ENCODE measurements around the gene PTPRO.

The PTPRO gene

DNA sequence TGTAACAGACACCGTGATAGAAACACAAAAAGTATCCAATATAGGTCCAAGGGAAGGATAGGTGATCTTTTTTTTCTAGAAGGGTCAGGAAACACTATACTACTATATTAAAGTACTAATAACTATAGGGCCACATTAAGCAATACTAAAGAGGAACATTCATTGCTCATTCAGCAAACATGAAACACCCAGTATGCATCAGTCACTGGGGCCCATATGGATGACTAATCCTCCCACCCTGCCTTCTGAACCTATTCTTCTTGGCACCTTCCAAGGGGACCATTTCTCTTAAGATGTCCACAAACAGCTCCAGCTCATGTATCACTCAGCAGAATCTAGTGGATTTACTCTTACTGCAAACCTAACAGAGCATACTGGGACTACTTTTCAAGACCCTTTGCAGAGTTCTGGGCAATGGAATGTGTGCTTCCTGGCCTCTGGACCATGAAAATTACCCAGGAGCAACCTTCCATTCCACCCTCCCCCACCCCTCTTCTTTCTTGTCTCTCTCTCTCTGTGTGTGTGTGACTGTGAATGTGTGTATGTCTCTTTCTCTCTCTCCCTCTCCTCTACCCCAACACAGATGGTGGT, 279.0 kb downstream of the PTPRO start:
- no peak for TF ChIP-seq EZH2phosphoT487 (conservative IDR thresholded peaks at IDR 0.05; ENCODE audit: low read length)
- TF ChIP-seq CTCF (IDR thresholded peaks at IDR 0.05; ENCODE audit: insufficient read depth, low read length, poor library complexity, severe bottlenecking), result no peak
- H3K9ac ChIP-seq (ENCODE audit: low read length), result no peak overlapping the region
- H3K79me2 ChIP-seq (ENCODE audit: insufficient read depth, low read length), result no peaks in the 10 kb centered on the region
- H3K4me3 ChIP-seq (ENCODE audit: insufficient read depth, low read length, poor library complexity, severe bottlenecking), result no peak overlapping the region
- no peaks in the 10 kb centered on the region for H3K9me2 ChIP-seq (replicated peaks; ENCODE audit: insufficient read depth, low read length)
- no peaks in the 10 kb centered on the region for H4K20me1 ChIP-seq (ENCODE audit: low read depth, low read length)
- no peaks in the 10 kb centered on the region for H3K36me3 ChIP-seq (ENCODE audit: low read length)
- no peak overlapping the region for H2AFZ ChIP-seq (ENCODE audit: low read depth, low read length, severe bottlenecking)
- H3K27me3 ChIP-seq (ENCODE audit: low read length), result no peaks in the 10 kb centered on the region
- no peaks in the 10 kb centered on the region for H3K9me3 ChIP-seq (ENCODE audit: insufficient read depth, low read length)
- H3K27ac ChIP-seq (ENCODE audit: low read depth, low read length), result no peak overlapping the region
- no peak overlapping the region for H3K4me2 ChIP-seq (ENCODE audit: low read depth, low read length, poor library complexity, severe bottlenecking)
- H3F3A ChIP-seq (ENCODE audit: insufficient read depth), result no peaks in the 10 kb centered on the region

DNA sequence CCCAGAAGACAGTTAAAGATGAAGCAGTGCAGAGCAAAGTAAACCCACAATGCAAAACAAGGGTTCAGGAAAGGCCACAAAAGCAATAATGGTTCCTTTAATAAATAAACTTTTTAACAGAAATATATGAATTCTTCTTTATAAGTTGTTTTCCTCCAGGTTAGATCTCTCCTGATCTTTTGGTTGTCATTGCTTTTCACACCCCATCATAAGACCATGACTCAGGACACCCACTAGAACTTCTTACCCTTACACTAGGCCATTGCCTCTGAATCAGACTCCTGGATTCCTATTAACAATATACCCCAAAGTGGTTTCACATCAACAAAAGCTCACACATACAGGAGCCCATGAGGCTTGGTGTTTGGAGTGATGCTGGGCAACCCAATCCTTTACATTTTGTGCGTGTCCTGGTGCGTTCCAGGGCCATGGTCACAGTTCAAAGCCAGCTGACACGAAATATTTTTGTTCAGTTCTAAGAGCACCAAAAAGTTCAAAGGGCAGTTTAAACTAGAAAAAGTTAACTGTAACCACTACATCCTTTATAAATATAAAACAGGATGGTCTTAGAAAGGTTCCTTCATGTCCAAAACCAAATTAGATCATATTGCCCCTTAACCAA, 279.9 kb downstream of the PTPRO start:
- Histone ChIP-seq H3K4me2 (ENCODE audit: low read depth, low read length, poor library complexity, severe bottlenecking) (no peak overlapping the region), H3K27me3 (ENCODE audit: low read length) (no peaks in the 10 kb centered on the region), H3K9me2 (replicated peaks; ENCODE audit: insufficient read depth, low read length) (no peaks in the 10 kb centered on the region), H3K9ac (ENCODE audit: low read length) (no peak overlapping the region), H3K79me2 (ENCODE audit: insufficient read depth, low read length) (no peaks in the 10 kb centered on the region), H3K4me3 (ENCODE audit: insufficient read depth, low read length, poor library complexity, severe bottlenecking) (no peak overlapping the region), H3K36me3 (ENCODE audit: low read length) (no peaks in the 10 kb centered on the region), H4K20me1 (ENCODE audit: low read depth, low read length) (no peaks in the 10 kb centered on the region), H3F3A (ENCODE audit: insufficient read depth) (no peaks in the 10 kb centered on the region), H3K9me3 (ENCODE audit: insufficient read depth, low read length) (no peaks in the 10 kb centered on the region), H2AFZ (ENCODE audit: low read depth, low read length, severe bottlenecking) (no peak overlapping the region), H3K27ac (ENCODE audit: low read depth, low read length) (no peak overlapping the region)
- TF ChIP-seq CTCF (IDR thresholded peaks at IDR 0.05; ENCODE audit: insufficient read depth, low read length, poor library complexity, severe bottlenecking) (no peak), EZH2phosphoT487 (conservative IDR thresholded peaks at IDR 0.05; ENCODE audit: low read length) (no peak)

DNA sequence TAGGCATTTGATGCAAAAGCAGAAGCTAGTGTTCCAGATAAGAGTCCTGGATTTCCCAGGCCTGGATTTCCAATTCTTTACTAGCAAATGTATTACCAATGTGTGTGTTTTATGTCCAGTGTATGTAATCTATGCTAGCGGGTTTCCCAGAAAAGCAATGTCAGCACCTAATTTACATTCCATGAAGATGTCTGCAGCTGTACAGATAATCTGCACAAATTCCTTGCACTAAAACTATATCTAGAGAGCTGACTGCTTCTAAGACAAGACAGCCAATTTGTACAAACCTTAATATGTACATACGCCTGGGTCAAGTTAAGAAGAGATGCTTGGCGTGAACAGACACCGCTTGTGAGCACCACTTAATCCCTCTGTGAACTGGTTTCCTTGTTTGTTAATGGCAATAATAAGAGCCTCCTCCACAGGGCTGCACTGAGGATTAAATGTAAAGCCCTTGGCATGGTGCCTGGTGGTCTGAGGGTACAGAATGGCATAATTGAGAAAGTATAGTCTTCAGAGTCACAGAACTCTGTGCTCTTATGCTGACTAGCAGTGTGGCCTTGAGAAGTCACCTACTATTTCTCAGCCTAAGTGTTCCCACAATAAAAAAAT, 281.3 kb downstream of the PTPRO start:
- TF ChIP-seq EZH2phosphoT487 (conservative IDR thresholded peaks at IDR 0.05; ENCODE audit: low read length) (no peak), CTCF (IDR thresholded peaks at IDR 0.05; ENCODE audit: insufficient read depth, low read length, poor library complexity, severe bottlenecking) (no peak)
- no peak overlapping the region for H3K27ac ChIP-seq (ENCODE audit: low read depth, low read length)
- H3K36me3 ChIP-seq (ENCODE audit: low read length), result no peaks in the 10 kb centered on the region
- H3K9me3 ChIP-seq (ENCODE audit: insufficient read depth, low read length), result no peaks in the 10 kb centered on the region
- no peaks in the 10 kb centered on the region for H3K79me2 ChIP-seq (ENCODE audit: insufficient read depth, low read length)
- no peaks in the 10 kb centered on the region for H3K27me3 ChIP-seq (ENCODE audit: low read length)
- no peak overlapping the region for H2AFZ ChIP-seq (ENCODE audit: low read depth, low read length, severe bottlenecking)
- no peak overlapping the region for H3K4me3 ChIP-seq (ENCODE audit: insufficient read depth, low read length, poor library complexity, severe bottlenecking)
- H3K4me2 ChIP-seq (ENCODE audit: low read depth, low read length, poor library complexity, severe bottlenecking), result no peak overlapping the region
- no peaks in the 10 kb centered on the region for H3K9me2 ChIP-seq (replicated peaks; ENCODE audit: insufficient read depth, low read length)
- no peak overlapping the region for H3K9ac ChIP-seq (ENCODE audit: low read length)
- H4K20me1 ChIP-seq (ENCODE audit: low read depth, low read length), result no peaks in the 10 kb centered on the region
- H3F3A ChIP-seq (ENCODE audit: insufficient read depth), result no peaks in the 10 kb centered on the region
